ENCODE results near the gene GYG1.

- TF ChIP-seq AFF4 (CRISPR knock-in tag; IDR thresholded peaks at IDR 0.05; ENCODE audit: borderline replicate concordance) (no peak), SMAD3 (CRISPR knock-in tag; IDR thresholded peaks at IDR 0.05; ENCODE audit: borderline replicate concordance) (no peak), USF1 (CRISPR knock-in tag; IDR thresholded peaks at IDR 0.05) (no peak), RELA (CRISPR knock-in tag; IDR thresholded peaks at IDR 0.05; ENCODE audit: borderline replicate concordance) (no peak), ZNF263 (CRISPR knock-in tag; IDR thresholded peaks at IDR 0.05; ENCODE audit: low read depth) (no peak), IRF2 (CRISPR knock-in tag; IDR thresholded peaks at IDR 0.05; ENCODE audit: borderline replicate concordance, low read depth) (no peak), MXD4 (CRISPR knock-in tag; IDR thresholded peaks at IDR 0.05; ENCODE audit: borderline replicate concordance) (no peak)
- TF ChIP-seq, protein P1, sequence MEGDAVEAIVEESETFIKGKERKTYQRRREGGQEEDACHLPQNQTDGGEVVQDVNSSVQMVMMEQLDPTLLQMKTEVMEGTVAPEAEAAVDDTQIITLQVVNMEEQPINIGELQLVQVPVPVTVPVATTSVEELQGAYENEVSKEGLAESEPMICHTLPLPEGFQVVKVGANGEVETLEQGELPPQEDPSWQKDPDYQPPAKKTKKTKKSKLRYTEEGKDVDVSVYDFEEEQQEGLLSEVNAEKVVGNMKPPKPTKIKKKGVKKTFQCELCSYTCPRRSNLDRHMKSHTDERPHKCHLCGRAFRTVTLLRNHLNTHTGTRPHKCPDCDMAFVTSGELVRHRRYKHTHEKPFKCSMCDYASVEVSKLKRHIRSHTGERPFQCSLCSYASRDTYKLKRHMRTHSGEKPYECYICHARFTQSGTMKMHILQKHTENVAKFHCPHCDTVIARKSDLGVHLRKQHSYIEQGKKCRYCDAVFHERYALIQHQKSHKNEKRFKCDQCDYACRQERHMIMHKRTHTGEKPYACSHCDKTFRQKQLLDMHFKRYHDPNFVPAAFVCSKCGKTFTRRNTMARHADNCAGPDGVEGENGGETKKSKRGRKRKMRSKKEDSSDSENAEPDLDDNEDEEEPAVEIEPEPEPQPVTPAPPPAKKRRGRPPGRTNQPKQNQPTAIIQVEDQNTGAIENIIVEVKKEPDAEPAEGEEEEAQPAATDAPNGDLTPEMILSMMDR (IDR thresholded peaks at IDR 0.05), result no peak
These were observed 26.9 kb downstream of the GYG1 start for GRCh38 chr3:149018247-149018646.
